Measurements from ENCODE around the gene CAPZB. TPM values are rescaled to one million over a fixed set of nuclear protein-coding genes. Genes with fewer than 3 reads are reported as not detected.

The CAPZB gene
- total RNA-seq, 5 donors from 2014 or later (not counting 1 experiment from before 2014, with no cell fraction given): 272 to 342 (median 320) TPM

DNA sequence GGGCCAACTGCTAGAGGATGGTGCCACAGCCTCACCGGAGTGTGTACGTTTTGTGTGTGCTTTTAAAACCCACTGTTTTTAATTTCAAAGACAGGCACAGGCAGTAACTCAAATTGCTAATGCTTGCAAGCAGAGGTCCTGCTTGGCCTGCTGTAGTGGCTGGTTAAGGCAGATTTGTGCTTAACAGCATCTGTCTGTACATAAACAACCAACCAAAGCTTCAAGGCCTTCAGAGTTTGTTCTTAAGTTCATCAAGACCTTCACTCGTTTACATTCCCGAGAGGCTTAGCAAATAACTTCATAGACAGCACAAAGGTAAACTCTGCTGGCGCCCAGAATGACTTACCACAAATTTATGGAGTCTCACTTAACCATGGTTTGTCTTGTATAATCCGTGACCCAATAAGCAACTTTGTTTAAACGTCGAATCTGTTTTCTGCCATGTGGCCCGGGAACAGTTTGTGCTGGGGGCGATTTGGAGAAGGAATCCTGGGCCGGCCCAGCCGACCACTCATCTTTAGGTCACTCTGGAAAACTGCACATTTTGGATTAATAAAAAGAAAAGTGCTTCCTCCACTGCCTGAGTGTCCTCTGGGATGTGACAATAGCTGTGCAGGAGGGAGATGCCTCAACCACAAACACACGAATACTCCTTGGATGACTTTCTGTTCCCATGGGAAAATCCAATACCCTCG lies 58.1 kb downstream of the CAPZB start:
- Mint-ChIP-seq H3K4me1 (peaks cover 83 to 90% (median 88%) of the 10 kb centered on the region in 3 donors), H3K27me3 (no peaks in the 10 kb centered on the region), H3K36me3 (peaks cover 10% of the 10 kb centered on the region), H3K4me3 (no peak overlapping the region), H3K9me3 (no peaks in the 10 kb centered on the region), H3K27ac (peak overlapping the region in 1 of 2 donors; percentile 76)
- Histone ChIP-seq H3K36me3 (ENCODE audit: control insufficient read depth in 2 of 2, extremely low read depth in 1 of 2, insufficient read depth in 1 of 2, low read length in 1 of 2) (peaks cover 0 to 8% of the 10 kb centered on the region in 2 donors), H3K9me3 (no peaks in the 10 kb centered on the region), H3K27me3 (replicated peaks in 1 of 2; ENCODE audit: control insufficient read depth in 2 of 2, extremely low read depth in 1 of 2, insufficient read depth in 2 of 2, low read length in 1 of 2) (no peaks in the 10 kb centered on the region), H3K27ac (ENCODE audit: low read length) (no peak overlapping the region), H3K4me3 (ENCODE audit: control insufficient read depth in 1 of 2, extremely low read depth in 1 of 2, low read length in 1 of 2) (no peak overlapping the region), H3K4me1 (ENCODE audit: control insufficient read depth in 1 of 2, extremely low read depth in 1 of 2, insufficient read depth in 2 of 2, low read length in 2 of 2) (peaks cover 10 to 78% of the 10 kb centered on the region in 2 experiments)
- no peak for DNase-seq
- no peak for ATAC-seq (replicated peaks in 1 of 4)
- WGBS (ENCODE audit: insufficient coverage): 95% methylated on average over 10 of the region's 14 CpGs
- ChIA-PET CTCF (interaction anchor here in 1 of 2 donors (0.8 kb wide), 1 partner anchor 57 kb away, joined by 4 read pairs; no protein-coding TSS in a partner anchor), POLR2A (interaction anchor here in 1 of 2 donors (0.6 kb wide), 1 partner anchor 58 kb away, joined by 8 read pairs; the partner anchor contains the start of gene CAPZB)

DNA sequence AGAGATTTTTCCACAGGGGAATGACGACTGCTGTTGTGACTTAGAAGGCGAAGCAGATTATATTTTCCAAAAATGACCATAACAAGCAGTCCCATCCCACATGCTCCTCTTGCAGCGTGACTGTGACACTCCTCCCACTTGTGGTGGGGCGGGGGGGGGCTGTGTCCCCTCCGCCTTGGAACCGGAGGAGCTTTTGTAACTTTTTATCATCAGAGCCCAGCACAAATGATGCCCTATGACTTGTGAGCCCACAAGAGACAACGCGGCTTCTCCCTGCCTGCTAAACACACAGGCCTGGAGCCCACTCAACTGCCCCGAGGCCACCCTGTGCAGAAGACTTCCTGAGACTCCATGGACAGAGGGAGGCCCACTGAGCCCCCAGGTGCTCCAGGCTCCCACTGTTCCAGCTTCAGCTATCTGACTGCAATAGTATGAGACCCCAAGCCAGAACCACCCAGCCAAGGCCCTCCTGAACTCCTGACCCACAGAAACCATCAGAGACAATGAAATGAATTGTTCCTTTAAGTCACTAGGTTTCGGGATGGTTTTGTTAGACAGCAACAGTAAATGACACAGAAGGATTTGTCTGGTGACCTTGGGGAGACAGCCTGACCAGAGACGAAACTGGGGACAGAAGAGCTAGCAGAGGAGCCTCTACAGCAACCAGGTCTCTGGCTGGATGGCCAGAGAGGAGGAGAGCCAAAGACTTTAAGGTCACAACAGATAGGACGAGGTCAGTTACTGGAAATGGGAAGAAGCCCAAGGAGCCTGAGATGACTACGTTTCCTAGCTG lies 58.8 kb downstream of the CAPZB start:
- WGBS (ENCODE audit: insufficient coverage): 80% methylated on average over 9 of the region's 13 CpGs
- DNase-seq (no peak), ATAC-seq (replicated peaks in 1 of 4) (no peak)
- CTCF ChIA-PET: interaction anchor here in 1 of 2 donors (0.8 kb wide), 1 partner anchor 225 kb away, joined by 3 read pairs; no protein-coding TSS in a partner anchor
- Mint-ChIP-seq H3K9me3 (no peaks in the 10 kb centered on the region), H3K27me3 (no peaks in the 10 kb centered on the region), H3K27ac (peak overlapping the region; percentile 70 to 76), H3K4me1 (peaks cover 90 to 95% (median 94%) of the 10 kb centered on the region in 3 donors), H3K4me3 (peak overlapping the region in 2 of 3 donors; percentile 17 to 26), H3K36me3 (peaks cover 10% of the 10 kb centered on the region)
- POLR2A ChIA-PET: interaction anchor here in 1 of 2 donors (0.6 kb wide), 1 partner anchor 59 kb away, joined by 8 read pairs; the partner anchor contains the start of gene CAPZB
- Histone ChIP-seq H3K36me3 (ENCODE audit: control insufficient read depth in 2 of 2, extremely low read depth in 1 of 2, insufficient read depth in 1 of 2, low read length in 1 of 2) (peaks cover 0 to 8% of the 10 kb centered on the region in 2 donors), H3K4me3 (ENCODE audit: control insufficient read depth in 1 of 2, extremely low read depth in 1 of 2, low read length in 1 of 2) (no peak overlapping the region), H3K27ac (ENCODE audit: low read length) (no peak overlapping the region), H3K4me1 (ENCODE audit: control insufficient read depth in 1 of 2, extremely low read depth in 1 of 2, insufficient read depth in 2 of 2, low read length in 2 of 2) (peaks cover 10 to 75% of the 10 kb centered on the region in 2 experiments), H3K9me3 (no peaks in the 10 kb centered on the region), H3K27me3 (replicated peaks in 1 of 2; ENCODE audit: control insufficient read depth in 2 of 2, extremely low read depth in 1 of 2, insufficient read depth in 2 of 2, low read length in 1 of 2) (no peaks in the 10 kb centered on the region)

DNA sequence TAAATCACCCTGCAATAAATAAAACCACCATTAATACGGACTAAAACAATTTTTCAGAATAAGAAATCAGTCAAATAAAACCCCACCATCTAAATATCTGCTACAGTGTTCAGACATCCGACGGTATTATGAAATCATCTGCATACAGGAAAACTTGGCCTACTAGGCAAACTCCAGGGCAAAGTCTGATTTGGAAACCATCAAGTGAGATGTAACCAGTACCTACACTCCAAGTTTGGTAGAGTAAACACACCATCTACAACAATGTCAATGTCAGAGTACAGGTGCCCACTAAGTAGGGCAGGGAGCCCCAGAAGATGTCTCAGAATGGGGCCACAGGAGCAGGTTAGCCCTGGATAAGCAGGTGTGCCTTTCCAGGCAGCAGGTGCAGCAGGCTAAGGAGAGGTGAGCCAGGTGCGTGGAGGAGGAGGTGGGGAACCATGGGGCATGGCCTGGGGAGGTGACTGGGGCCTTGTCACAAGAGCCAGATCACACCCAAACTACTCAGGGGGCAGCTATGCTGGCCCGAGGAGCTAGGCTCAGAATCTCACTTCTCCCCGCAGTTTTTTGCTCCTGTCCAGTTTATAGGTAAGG lies 59.6 kb downstream of the CAPZB start:
- Mint-ChIP-seq H3K4me3 (peak overlapping the region in 2 of 3 donors; percentile 9 to 26), H3K9me3 (no peaks in the 10 kb centered on the region), H3K4me1 (peaks cover 92 to 97% (median 96%) of the 10 kb centered on the region in 3 donors), H3K27ac (peak overlapping the region; percentile 70 to 82), H3K27me3 (no peaks in the 10 kb centered on the region), H3K36me3 (peaks cover 10% of the 10 kb centered on the region)
- DNase-seq (no peak), ATAC-seq (replicated peaks in 1 of 4) (peak in 1 of 4 experiments; percentile 26)
- POLR2A ChIA-PET: no interaction called here
- Histone ChIP-seq H3K4me1 (ENCODE audit: control insufficient read depth in 1 of 2, extremely low read depth in 1 of 2, insufficient read depth in 2 of 2, low read length in 2 of 2) (peaks cover 6 to 79% of the 10 kb centered on the region in 2 experiments), H3K27ac (ENCODE audit: low read length) (no peak overlapping the region), H3K36me3 (ENCODE audit: control insufficient read depth in 2 of 2, extremely low read depth in 1 of 2, insufficient read depth in 1 of 2, low read length in 1 of 2) (peaks cover 0 to 8% of the 10 kb centered on the region in 2 donors), H3K27me3 (replicated peaks in 1 of 2; ENCODE audit: control insufficient read depth in 2 of 2, extremely low read depth in 1 of 2, insufficient read depth in 2 of 2, low read length in 1 of 2) (no peaks in the 10 kb centered on the region), H3K4me3 (ENCODE audit: control insufficient read depth in 1 of 2, extremely low read depth in 1 of 2, low read length in 1 of 2) (no peak overlapping the region), H3K9me3 (no peaks in the 10 kb centered on the region)
- CTCF ChIA-PET: interaction anchor here (0.5 to 0.8 kb wide), 2 partner anchors 225 to 234 kb away, joined by 3 to 4 read pairs; no protein-coding TSS in a partner anchor
- WGBS (ENCODE audit: insufficient coverage): 90% methylated on average over 2 of the region's 6 CpGs

DNA sequence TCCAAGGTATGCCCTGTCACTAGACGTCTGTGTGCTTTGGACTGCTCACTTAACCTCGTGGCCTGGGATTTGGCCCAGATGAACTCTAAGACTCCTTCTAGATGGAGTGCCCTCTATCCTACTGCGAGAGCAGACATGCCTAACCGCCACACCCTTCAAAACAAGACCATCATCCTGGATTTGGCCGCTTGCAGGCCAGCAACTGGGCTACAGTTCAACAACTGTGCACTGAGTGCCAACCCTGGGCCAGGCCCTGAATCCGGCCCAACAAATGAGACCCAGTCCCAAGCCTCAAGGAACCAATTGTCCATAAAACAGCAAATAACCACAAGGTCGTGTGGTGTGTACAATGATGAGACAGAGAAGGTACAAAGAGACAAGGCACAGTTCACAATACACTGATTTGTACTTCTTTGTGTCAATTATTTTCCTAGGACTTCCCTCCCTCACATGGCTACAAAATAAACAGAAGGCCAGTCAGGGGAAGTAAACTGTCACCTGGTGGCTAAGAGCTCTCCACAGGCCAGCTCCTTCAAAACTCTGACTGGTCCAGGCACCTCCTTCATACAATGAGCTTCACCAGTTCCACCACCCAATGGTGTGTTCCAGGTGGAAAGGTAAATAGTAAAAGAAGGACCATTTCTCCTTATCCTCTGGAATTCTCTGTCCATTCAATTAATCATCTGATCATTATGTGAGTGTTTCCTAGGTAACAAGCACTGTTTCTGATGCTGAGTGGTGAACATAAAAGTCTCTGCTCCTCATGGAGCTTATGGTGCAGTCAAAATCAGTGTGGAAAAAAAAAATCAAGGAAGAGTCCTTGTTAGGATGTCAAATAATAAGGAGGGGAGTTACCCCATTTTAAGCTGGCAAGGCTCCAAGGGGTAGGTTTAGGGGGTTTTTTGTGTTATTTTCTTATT lies 60.4 kb downstream of the CAPZB start:
- Histone ChIP-seq H3K36me3 (ENCODE audit: control insufficient read depth in 2 of 2, extremely low read depth in 1 of 2, insufficient read depth in 1 of 2, low read length in 1 of 2) (peaks cover 3 to 8% of the 10 kb centered on the region in 2 donors), H3K4me1 (ENCODE audit: control insufficient read depth in 1 of 2, extremely low read depth in 1 of 2, insufficient read depth in 2 of 2, low read length in 2 of 2) (peaks cover 2 to 71% of the 10 kb centered on the region in 2 experiments), H3K4me3 (ENCODE audit: control insufficient read depth in 1 of 2, extremely low read depth in 1 of 2, low read length in 1 of 2) (no peak overlapping the region), H3K27me3 (replicated peaks in 1 of 2; ENCODE audit: control insufficient read depth in 2 of 2, extremely low read depth in 1 of 2, insufficient read depth in 2 of 2, low read length in 1 of 2) (no peaks in the 10 kb centered on the region), H3K27ac (ENCODE audit: low read length) (no peak overlapping the region), H3K9me3 (no peaks in the 10 kb centered on the region)
- 96% methylated on average over 5 of the region's 7 CpGs for WGBS (ENCODE audit: insufficient coverage)
- H3K9me3 Mint-ChIP-seq: no peaks in the 10 kb centered on the region
- no peaks in the 10 kb centered on the region for H3K27me3 Mint-ChIP-seq
- ChIA-PET CTCF (interaction anchor here in 1 of 2 donors (0.5 kb wide), 1 partner anchor 235 kb away, joined by 4 read pairs; no protein-coding TSS in a partner anchor), POLR2A (no interaction called here)
- no peak for ATAC-seq (replicated peaks in 1 of 4)
- DNase-seq: no peak
- peaks cover 84 to 92% (median 90%) of the 10 kb centered on the region in 3 donors for H3K4me1 Mint-ChIP-seq
- H3K4me3 Mint-ChIP-seq: peak overlapping the region in 1 of 3 donors; percentile 26
- H3K27ac Mint-ChIP-seq: peak overlapping the region; percentile 61 to 82
- H3K36me3 Mint-ChIP-seq: peaks cover 10% of the 10 kb centered on the region

DNA sequence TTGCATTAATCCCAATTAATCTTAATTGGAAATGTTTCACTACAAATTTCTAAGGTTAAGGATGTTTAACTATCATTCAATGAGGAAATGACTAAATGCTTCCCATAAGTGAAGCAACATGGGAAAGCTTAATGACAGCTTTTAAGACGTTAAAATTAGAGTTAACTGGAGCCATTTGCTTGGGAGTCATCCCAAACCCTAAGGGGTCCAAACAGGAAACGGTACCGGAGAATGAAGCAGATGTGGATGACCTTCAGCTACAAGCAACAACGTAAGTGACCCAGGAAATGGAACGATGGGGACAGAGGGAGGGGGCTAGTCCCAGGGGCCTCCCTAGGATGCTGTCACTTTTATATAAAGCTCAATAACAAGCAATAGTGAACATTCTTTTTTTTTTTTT lies 62.2 kb downstream of the CAPZB start:
- H3K27ac Mint-ChIP-seq: peak overlapping the region; percentile 49 to 75
- peaks cover 85 to 87% (median 86%) of the 10 kb centered on the region in 3 donors for H3K4me1 Mint-ChIP-seq
- ChIA-PET POLR2A (interaction anchor here in 1 of 2 donors (0.6 to 0.7 kb wide), 2 partner anchors 271 to 465 kb away, joined by 3 to 8 read pairs; no protein-coding TSS in a partner anchor), CTCF (interaction anchor here in 1 of 2 donors (0.6 kb wide), 1 partner anchor 10 kb away, joined by 3 read pairs; no protein-coding TSS in a partner anchor)
- ATAC-seq (replicated peaks in 1 of 4): no peak
- Histone ChIP-seq H3K27ac (ENCODE audit: low read length) (no peak overlapping the region), H3K36me3 (ENCODE audit: control insufficient read depth in 2 of 2, extremely low read depth in 1 of 2, insufficient read depth in 1 of 2, low read length in 1 of 2) (peaks cover 10 to 24% of the 10 kb centered on the region in 2 donors), H3K9me3 (no peaks in the 10 kb centered on the region), H3K27me3 (replicated peaks in 1 of 2; ENCODE audit: control insufficient read depth in 2 of 2, extremely low read depth in 1 of 2, insufficient read depth in 2 of 2, low read length in 1 of 2) (no peaks in the 10 kb centered on the region), H3K4me3 (ENCODE audit: control insufficient read depth in 1 of 2, extremely low read depth in 1 of 2, low read length in 1 of 2) (no peak overlapping the region), H3K4me1 (ENCODE audit: control insufficient read depth in 1 of 2, extremely low read depth in 1 of 2, insufficient read depth in 2 of 2, low read length in 2 of 2) (peaks cover 0 to 61% of the 10 kb centered on the region in 2 experiments)
- no peak for DNase-seq
- no peak overlapping the region for H3K4me3 Mint-ChIP-seq
- WGBS (ENCODE audit: insufficient coverage): no CpG with 5 or more reads among the region's 5 CpGs
- no peaks in the 10 kb centered on the region for H3K27me3 Mint-ChIP-seq
- H3K36me3 Mint-ChIP-seq: peaks cover 22% of the 10 kb centered on the region
- no peaks in the 10 kb centered on the region for H3K9me3 Mint-ChIP-seq
